ENCODE measurements around the gene ADH7.
A peak's percentile ranks its signal among the peaks of the same experiment; 100 is the strongest.

The ADH7 gene

DNA sequence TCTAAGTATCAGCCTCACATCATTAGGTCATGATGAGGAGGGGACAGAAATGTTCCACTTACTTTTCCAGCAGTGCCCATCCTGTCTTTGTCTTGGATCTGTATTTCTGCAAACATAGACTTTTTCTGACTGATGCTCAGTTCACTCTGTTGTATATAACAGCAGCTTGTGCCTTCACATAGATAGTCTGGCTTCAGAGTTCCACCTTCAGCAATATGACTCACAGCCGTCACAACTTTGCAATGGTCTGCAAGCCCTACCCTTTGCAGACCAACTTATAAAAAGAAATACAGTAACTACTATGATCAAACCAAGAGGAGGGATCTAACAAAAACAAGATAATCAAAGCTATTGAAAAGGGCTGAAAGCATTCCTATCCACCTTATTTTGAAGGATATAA, at the start of gene ADH7:
Gene ADH7, minus strand, starts transcription at position 189 of the 400 bp plus-strand sequence. Its CDS starts 109 bp downstream, at position 80.
- no peak for DNase-seq

DNA sequence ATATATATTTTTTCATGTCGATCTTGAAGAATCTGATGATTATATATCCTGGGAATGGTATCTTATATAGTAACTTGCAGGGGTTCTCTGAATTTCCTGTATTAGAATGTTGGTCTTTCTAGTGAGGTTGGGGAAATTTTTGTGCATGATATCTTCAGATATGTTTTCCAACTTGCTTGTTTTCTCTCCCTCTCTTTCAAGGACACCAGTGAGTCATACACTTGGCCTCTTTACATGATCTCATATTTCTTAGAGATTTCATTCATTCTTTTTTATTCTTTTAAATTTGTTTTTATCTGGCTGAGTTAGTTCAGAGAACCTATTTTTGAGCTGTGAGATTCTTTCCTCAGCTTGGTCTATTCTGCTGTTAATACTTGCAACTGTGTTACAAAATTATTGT, 48.5 kb upstream of the ADH7 start:
- DNase-seq: no peak

DNA sequence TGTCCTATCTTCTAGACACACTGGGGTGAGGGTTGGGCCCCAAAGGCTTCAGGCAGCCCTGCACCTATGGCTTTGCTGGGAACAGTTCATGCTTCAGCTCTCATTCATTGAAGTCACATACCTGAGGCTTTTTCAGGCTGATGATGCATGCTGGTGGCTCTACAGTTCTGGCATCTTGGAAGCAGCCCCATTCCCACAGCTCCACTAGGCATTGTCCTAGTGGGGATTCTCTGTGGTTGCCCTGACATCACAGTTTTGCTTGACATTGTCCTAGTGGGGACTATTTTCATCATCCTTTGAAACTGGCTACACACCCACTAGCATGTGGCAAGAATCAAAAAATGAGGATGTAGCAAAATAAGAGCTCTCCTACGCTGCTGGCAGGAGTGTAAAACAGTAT, 38.0 kb upstream of the ADH7 start:
- DNase-seq: no peak

DNA sequence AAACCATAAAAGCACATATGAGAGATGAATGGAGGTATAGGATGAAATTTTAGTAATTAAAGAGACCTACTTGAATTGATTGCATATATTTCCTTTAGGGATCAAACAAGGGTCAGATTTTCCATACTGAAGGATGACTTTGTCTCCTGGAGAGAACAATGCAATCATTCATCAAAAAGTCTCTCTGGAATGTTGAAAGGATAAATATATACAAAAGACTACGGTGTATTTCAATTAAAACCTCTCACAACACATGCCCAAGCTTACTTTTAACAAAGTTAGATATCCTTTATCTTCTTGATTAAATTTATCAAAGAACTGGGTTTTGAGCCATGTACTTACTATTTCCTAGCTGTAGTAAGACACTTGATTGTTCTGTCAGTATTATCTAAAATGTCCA, 36.8 kb upstream of the ADH7 start:
- DNase-seq: no peak

- DNase-seq: no peak
Observed at GRCh38 chr4:99471349-99471748, 36.2 kb upstream of the ADH7 start.

GRCh38 chr4:99468889-99469288, 33.7 kb upstream of the ADH7 start:
- no peak for DNase-seq

GRCh38 chr4:99467887-99468286, 32.7 kb upstream of the ADH7 start:
- DNase-seq: no peak

DNA sequence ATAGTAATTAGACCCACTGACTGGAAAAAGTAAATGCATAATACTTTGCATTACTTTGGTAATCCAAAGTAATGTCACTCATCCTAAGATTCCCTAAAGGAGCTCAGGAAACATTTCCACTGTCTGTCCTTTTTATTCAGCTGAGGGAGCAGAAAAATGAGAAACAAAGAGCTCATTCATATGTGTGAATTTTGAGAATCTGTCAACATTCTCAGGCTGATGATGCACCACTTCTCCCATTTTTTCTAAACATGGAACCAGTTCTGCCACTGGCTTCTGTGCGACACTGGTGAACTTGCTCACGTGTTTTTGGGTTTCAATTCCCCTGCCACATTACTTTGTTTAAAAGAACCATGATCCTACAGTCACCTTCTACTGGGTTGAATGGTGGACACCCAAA, 28.4 kb upstream of the ADH7 start:
- DNase-seq: no peak

GRCh38 chr4:99462875-99463464, 27.8 kb upstream of the ADH7 start:
- peak; percentile 28 to 85 (median 34) for DNase-seq

- DNase-seq: no peak
Observed at GRCh38 chr4:99461623-99462401, 26.7 kb upstream of the ADH7 start.

DNA sequence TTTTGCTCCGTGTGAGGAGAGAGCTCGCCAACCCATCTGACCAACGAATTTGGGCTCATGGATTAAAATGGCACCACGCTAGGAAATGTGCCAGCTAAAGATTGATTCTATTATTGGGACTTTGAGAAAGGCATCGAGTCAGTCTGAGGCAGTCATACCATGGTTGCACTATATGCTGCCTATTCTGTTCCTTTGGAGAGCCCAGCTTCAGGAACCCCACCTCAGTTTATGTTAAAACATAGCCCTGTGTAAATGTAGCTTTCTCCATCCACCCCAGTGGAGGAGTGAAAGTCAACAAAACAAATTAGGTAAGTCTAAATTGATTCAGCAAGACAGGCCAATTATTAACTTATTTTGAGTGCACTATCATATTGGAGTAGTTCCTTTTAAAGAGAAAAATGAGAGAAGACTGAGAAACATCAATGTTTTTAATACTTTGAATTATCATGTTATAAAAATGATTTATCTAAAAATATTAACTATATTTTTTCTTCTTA, 24.5 kb upstream of the ADH7 start:
- DNase-seq: no peak

DNA sequence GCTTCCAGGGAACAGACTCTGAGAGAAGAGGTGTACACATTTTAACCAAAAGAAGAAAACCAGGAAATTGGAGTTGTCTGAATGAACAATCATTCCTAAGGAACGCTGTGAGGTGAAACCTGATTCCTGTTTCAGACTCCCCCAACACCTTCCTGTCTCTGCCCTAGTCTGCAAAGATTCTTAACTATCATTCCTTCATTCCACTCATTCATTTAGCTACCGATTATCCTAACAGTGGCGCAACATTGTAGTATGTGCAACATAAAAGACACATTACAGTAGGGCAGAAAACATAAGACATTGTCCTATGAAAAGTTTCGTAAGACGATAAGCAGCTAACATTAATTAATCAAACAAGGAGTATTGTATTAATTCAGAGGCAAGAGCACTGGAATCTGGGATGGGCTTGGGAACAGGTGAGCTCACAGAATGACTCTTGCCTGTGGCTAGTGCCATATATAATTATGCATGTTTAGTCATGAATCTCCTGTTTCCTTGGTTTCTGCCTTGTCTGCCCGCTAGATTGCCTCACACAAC, 23.8 kb upstream of the ADH7 start:
- DNase-seq: peak in 1 of 3 experiments; percentile 6

DNA sequence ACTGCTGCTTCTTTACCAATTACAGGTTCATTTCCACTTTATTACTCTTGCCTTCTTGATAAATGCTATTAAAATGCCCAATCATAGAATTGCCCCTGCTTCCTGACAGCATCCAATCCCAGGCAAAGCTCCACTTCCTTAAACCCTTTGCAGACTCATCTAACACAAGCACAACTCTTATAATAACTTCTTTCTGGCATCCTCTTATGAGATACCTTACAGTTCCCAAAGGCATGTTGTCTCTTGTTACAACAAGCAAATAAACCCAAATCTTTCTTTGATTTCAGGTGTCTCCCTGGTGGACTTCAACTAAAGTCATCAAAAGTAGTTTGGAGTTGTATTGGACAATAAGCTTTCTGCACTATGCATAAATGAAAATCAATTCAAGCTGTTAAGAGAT, 22.5 kb upstream of the ADH7 start:
- DNase-seq: no peak

DNA sequence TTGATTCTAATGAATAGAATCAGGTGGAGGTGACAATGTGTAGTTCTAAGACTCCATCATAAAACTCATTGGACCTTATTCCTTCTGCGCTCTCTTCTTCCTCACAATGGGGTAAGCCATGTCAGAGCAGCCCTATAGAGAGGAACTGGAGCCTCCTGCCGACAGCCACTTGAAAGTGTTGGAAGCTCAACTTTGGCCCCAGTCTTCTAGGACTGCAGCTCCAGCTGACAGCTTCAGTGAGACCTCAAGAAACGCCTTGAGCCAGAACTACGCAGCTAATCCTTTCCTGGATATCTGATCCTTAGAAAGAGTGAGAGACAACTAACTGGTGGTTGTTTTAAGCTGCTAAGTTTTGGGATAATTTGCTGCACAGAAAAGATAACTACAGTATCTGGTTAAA, 22.1 kb upstream of the ADH7 start:
- DNase-seq: no peak

GRCh38 chr4:99447513-99447912, 12.4 kb upstream of the ADH7 start:
- DNase-seq: no peak

DNA sequence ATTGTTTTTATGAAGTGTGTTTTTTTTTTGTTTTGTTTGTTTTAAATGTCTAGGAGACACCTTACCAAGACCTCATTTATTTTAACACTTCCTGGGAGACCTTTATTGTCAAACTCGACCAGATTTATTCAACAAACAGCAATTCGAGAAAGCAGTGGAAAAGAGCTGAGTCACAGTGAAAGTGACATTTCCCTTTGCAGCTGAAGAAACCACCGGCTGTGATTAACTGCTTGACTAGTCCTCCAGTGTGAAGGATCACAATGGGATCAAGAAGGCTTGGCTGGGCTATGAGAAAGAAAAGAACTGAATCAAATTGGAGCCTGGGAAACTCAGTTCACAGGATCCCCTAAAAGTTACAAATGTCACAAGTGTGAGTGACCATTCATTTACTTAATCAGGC, 11.9 kb upstream of the ADH7 start:
- DNase-seq: peak in 1 of 3 experiments; percentile 35

DNA sequence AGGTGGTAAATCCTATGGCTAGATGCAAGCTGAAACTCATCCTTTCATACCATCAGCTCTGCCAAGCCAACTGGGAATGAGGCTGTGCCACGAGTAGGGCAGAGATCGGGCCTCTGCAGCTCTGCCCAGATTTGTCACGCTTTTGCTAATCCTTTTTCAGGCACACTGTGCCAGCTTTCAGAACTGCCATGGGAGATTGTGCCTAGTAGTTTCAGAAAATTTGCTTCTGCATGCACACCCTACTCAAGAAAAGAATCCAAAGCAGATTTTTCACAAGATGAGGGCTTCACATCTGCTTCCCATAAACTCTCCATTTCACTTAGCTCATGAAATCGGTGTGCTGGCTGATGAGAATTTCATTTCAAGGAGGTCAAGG, 3.3 kb upstream of the ADH7 start:
- no peak for DNase-seq

DNA sequence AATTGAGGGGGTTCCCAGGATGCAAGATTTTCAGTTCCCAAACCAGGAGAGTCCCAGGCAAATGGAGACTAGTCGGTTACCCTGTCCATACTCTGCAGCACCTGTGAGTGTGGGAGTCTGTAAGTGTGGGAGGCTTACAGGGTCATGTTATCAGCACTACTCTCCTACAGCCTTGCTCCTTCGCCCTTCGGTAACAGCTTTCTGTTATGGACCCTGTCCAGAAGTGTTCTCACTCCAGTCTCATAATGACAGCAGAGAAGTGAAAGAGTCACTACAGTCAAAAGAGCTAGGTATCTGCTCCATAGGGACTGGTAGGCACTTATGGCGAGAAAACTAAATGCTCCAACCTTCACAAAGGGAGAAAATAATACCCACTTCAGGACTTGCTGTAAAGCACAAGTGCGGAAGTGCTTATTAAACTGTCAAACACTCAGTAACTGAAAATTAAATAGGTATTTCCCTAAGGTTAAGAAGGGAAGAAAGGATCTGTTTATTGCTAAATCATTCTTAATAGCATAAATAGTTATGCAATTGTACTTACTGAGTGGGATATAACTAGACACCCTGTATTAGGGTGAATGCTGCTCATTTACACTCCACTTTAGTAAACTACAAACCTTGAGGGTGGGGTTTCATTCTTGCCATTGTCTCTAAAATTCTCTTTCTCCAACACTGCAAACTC, 2.7 kb upstream of the ADH7 start:
- DNase-seq: peak; percentile 27 to 86 (median 43)

- no peak for DNase-seq
Observed at GRCh38 chr4:99436976-99437722, 2.0 kb upstream of the ADH7 start.

DNA sequence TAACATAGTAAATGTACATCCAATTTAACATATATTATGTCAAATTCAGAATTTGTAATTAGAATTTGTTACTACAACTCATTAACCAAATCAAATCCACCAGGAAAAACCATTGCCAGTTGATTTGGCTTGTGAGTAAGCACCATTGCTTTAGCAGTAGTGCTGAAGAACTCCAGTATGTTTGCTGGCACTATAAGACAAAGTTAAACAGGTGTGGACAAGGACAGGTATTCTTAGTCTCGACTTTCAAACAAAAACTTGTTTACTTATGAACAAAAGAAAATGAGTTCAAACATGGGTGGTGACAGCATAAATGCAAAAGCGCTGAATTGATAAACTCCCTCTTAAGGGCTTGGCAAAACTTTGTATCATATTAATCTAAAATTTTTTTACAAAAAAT, 1.3 kb upstream of the ADH7 start:
- no peak for DNase-seq

GRCh38 chr4:99430106-99430505, 5.0 kb downstream of the ADH7 start:
- no peak for DNase-seq

DNA sequence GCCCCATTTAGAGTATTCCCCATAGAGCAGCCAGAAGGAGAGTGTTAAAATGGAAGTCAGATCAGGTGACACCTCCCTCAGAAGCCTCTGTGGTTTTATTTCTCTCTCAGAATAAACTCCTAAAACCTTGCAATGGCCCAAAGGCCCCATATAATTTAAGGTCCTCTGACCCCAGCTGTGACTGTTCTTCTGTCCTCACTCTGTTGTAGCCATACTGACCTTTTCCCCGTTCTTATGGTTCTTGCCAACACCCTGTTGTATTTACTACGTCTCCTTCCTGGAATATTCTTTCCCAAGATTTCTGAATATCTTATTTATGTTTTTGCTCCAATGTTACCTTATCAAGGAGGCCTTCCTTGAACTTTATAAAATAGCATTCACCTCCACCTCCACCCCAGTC, 18.0 kb downstream of the ADH7 start:
- no peak for DNase-seq

DNA sequence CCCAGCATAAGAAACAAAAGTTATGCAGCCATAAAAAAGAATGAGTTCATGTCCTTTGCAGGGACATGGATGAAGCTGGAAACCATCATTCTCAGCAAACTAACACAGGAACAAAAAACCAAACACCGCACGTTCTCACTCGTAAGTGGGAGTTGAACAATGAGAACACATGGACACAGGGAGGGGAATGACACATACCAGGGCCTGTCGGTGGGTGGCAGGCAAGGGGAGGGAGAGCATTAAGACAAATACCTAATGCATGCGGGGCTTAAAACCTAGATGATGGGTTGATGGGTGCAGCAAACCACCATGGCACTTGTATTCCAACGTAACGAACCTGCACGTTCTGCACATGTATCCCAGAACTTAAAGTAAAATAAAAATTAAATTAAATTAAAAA, 19.4 kb downstream of the ADH7 start:
- peak in 1 of 3 experiments; percentile 33 for DNase-seq
